ENCODE data around the gene GRHL3.

Gene GRHL3

GRCh38 chr1:24348196-24348595 lies 29.0 kb downstream of the GRHL3 start:
- H2BK15ac ChIP-seq (ENCODE audit: low read length), result no peak overlapping the region
- H2BK120ac ChIP-seq (ENCODE audit: low read depth, low read length), result no peak overlapping the region
- no peak overlapping the region for H2BK12ac ChIP-seq (ENCODE audit: low read length)
- H3K4me1 ChIP-seq (ENCODE audit: control insufficient read depth in 2 of 2, insufficient read depth in 1 of 2, low read depth in 1 of 2, low read length in 2 of 2), result peaks cover 0 to 3% of the 10 kb centered on the region in 2 donors
- no peak overlapping the region for H2AFZ ChIP-seq (ENCODE audit: low read length)
- no CpG with 5 or more reads among the region's 10 CpGs for WGBS, 2 donors (ENCODE audit: extremely low coverage in 2 of 2, insufficient read length in 2 of 2, insufficient replicate concordance in 1 of 2)
- no peak overlapping the region for H2BK5ac ChIP-seq (ENCODE audit: low read length)
- no peak overlapping the region for H4K8ac ChIP-seq (ENCODE audit: low read depth, low read length)
- H3K23ac ChIP-seq (ENCODE audit: low read depth, low read length, poor library complexity), result no peak overlapping the region
- H4K91ac ChIP-seq (ENCODE audit: low read depth, low read length, poor library complexity), result no peak overlapping the region
- H3K9me3 ChIP-seq (replicated peaks in 1 of 2; ENCODE audit: control insufficient read depth in 2 of 2, insufficient read depth in 1 of 2, low read depth in 1 of 2, low read length in 2 of 2), result no peaks in the 10 kb centered on the region
- H3K4me3 ChIP-seq (ENCODE audit: low read length in 2 of 2), result no peak overlapping the region
- no peak overlapping the region for H3K14ac ChIP-seq (ENCODE audit: low read length)
- DNase-seq (ENCODE audit: low spot score), result no peak
- H3K36me3 ChIP-seq (replicated peaks in 1 of 2; ENCODE audit: control insufficient read depth in 2 of 2, insufficient read depth in 2 of 2, low read length in 2 of 2), result no peaks in the 10 kb centered on the region
- peaks cover 0 to 7% (median 0%) of the 10 kb centered on the region in 3 experiments for H3K27me3 ChIP-seq (ENCODE audit: control insufficient read depth in 3 of 3, insufficient read depth in 3 of 3, low read depth in 1 of 3, low read length in 3 of 3)
- no peak overlapping the region for H3K4ac ChIP-seq (ENCODE audit: low read length)
- no peak overlapping the region for H3K4me2 ChIP-seq (ENCODE audit: insufficient read depth, low read length, poor library complexity, severe bottlenecking)
- no peaks in the 10 kb centered on the region for H3K79me1 ChIP-seq (ENCODE audit: low read depth, low read length)
- H2AK5ac ChIP-seq (ENCODE audit: low read depth, low read length), result no peak overlapping the region
- peak overlapping the region; percentile 2 for H3K18ac ChIP-seq (ENCODE audit: low read length)
- H3K9ac ChIP-seq (ENCODE audit: low read depth, low read length, poor library complexity), result no peak overlapping the region
- H3K27ac ChIP-seq (replicated peaks; ENCODE audit: low read length), result no peak overlapping the region

GRCh38 chr1:24349891-24350290 lies 30.7 kb downstream of the GRHL3 start:
- H3K27ac ChIP-seq (replicated peaks; ENCODE audit: low read length), result no peak overlapping the region
- DNase-seq (ENCODE audit: low spot score), result no peak
- no peak overlapping the region for H3K9ac ChIP-seq (ENCODE audit: low read depth, low read length, poor library complexity)
- no peak overlapping the region for H3K4me2 ChIP-seq (ENCODE audit: insufficient read depth, low read length, poor library complexity, severe bottlenecking)
- no peak overlapping the region for H3K18ac ChIP-seq (ENCODE audit: low read length)
- no peak overlapping the region for H2BK120ac ChIP-seq (ENCODE audit: low read depth, low read length)
- H2AK5ac ChIP-seq (ENCODE audit: low read depth, low read length), result no peak overlapping the region
- no peaks in the 10 kb centered on the region for H3K9me3 ChIP-seq (replicated peaks in 1 of 2; ENCODE audit: control insufficient read depth in 2 of 2, insufficient read depth in 1 of 2, low read depth in 1 of 2, low read length in 2 of 2)
- no peaks in the 10 kb centered on the region for H3K36me3 ChIP-seq (replicated peaks in 1 of 2; ENCODE audit: control insufficient read depth in 2 of 2, insufficient read depth in 2 of 2, low read length in 2 of 2)
- H3K23ac ChIP-seq (ENCODE audit: low read depth, low read length, poor library complexity), result no peak overlapping the region
- H2BK5ac ChIP-seq (ENCODE audit: low read length), result no peak overlapping the region
- H4K8ac ChIP-seq (ENCODE audit: low read depth, low read length), result no peak overlapping the region
- H4K91ac ChIP-seq (ENCODE audit: low read depth, low read length, poor library complexity), result no peak overlapping the region
- H3K79me1 ChIP-seq (ENCODE audit: low read depth, low read length), result no peaks in the 10 kb centered on the region
- no CpG with 5 or more reads among the region's 2 CpGs for WGBS, 2 donors (ENCODE audit: extremely low coverage in 2 of 2, insufficient read length in 2 of 2, insufficient replicate concordance in 1 of 2)
- H3K27me3 ChIP-seq (ENCODE audit: control insufficient read depth in 3 of 3, insufficient read depth in 3 of 3, low read depth in 1 of 3, low read length in 3 of 3), result peaks cover 0 to 7% (median 0%) of the 10 kb centered on the region in 3 experiments
- H3K4ac ChIP-seq (ENCODE audit: low read length), result no peak overlapping the region
- no peak overlapping the region for H2BK12ac ChIP-seq (ENCODE audit: low read length)
- H2BK15ac ChIP-seq (ENCODE audit: low read length), result no peak overlapping the region
- peaks cover 0 to 7% of the 10 kb centered on the region in 2 donors for H3K4me1 ChIP-seq (ENCODE audit: control insufficient read depth in 2 of 2, insufficient read depth in 1 of 2, low read depth in 1 of 2, low read length in 2 of 2)
- H3K4me3 ChIP-seq (ENCODE audit: low read length in 2 of 2), result no peak overlapping the region
- no peak overlapping the region for H2AFZ ChIP-seq (ENCODE audit: low read length)
- no peak overlapping the region for H3K14ac ChIP-seq (ENCODE audit: low read length)

GRCh38 chr1:24351247-24351646 lies 32.1 kb downstream of the GRHL3 start:
- Histone ChIP-seq H3K27me3 (ENCODE audit: control insufficient read depth in 3 of 3, insufficient read depth in 3 of 3, low read depth in 1 of 3, low read length in 3 of 3) (peaks cover 0 to 7% (median 0%) of the 10 kb centered on the region in 3 experiments), H2BK5ac (ENCODE audit: low read length) (no peak overlapping the region), H2AFZ (ENCODE audit: low read length) (no peak overlapping the region), H3K4me1 (ENCODE audit: control insufficient read depth in 2 of 2, insufficient read depth in 1 of 2, low read depth in 1 of 2, low read length in 2 of 2) (peaks cover 0 to 7% of the 10 kb centered on the region in 2 donors), H3K4me2 (ENCODE audit: insufficient read depth, low read length, poor library complexity, severe bottlenecking) (no peak overlapping the region), H2AK5ac (ENCODE audit: low read depth, low read length) (no peak overlapping the region), H3K27ac (replicated peaks; ENCODE audit: low read length) (no peak overlapping the region), H3K14ac (ENCODE audit: low read length) (no peak overlapping the region), H3K4me3 (ENCODE audit: low read length in 2 of 2) (no peak overlapping the region), H4K91ac (ENCODE audit: low read depth, low read length, poor library complexity) (no peak overlapping the region), H3K36me3 (replicated peaks in 1 of 2; ENCODE audit: control insufficient read depth in 2 of 2, insufficient read depth in 2 of 2, low read length in 2 of 2) (no peaks in the 10 kb centered on the region), H3K4ac (ENCODE audit: low read length) (no peak overlapping the region), H3K9me3 (replicated peaks in 1 of 2; ENCODE audit: control insufficient read depth in 2 of 2, insufficient read depth in 1 of 2, low read depth in 1 of 2, low read length in 2 of 2) (no peaks in the 10 kb centered on the region), H3K79me1 (ENCODE audit: low read depth, low read length) (no peaks in the 10 kb centered on the region), H2BK120ac (ENCODE audit: low read depth, low read length) (peak overlapping the region; percentile 35), H2BK12ac (ENCODE audit: low read length) (no peak overlapping the region), H3K9ac (ENCODE audit: low read depth, low read length, poor library complexity) (no peak overlapping the region), H3K18ac (ENCODE audit: low read length) (no peak overlapping the region), H3K23ac (ENCODE audit: low read depth, low read length, poor library complexity) (no peak overlapping the region), H2BK15ac (ENCODE audit: low read length) (no peak overlapping the region), H4K8ac (ENCODE audit: low read depth, low read length) (no peak overlapping the region)
- no CpG with 5 or more reads among the region's 4 CpGs for WGBS, 2 donors (ENCODE audit: extremely low coverage in 2 of 2, insufficient read length in 2 of 2, insufficient replicate concordance in 1 of 2)
- no peak for DNase-seq (ENCODE audit: low spot score)

- Histone ChIP-seq H4K91ac (ENCODE audit: low read depth, low read length, poor library complexity) (no peak overlapping the region), H3K4ac (ENCODE audit: low read length) (no peak overlapping the region), H3K4me3 (ENCODE audit: low read length in 2 of 2) (no peak overlapping the region), H3K14ac (ENCODE audit: low read length) (no peak overlapping the region), H3K27ac (replicated peaks; ENCODE audit: low read length) (no peak overlapping the region), H3K4me2 (ENCODE audit: insufficient read depth, low read length, poor library complexity, severe bottlenecking) (no peak overlapping the region), H3K18ac (ENCODE audit: low read length) (peak overlapping the region; percentile 30), H3K9ac (ENCODE audit: low read depth, low read length, poor library complexity) (no peak overlapping the region), H4K8ac (ENCODE audit: low read depth, low read length) (no peak overlapping the region), H2AFZ (ENCODE audit: low read length) (no peak overlapping the region), H3K36me3 (replicated peaks in 1 of 2; ENCODE audit: control insufficient read depth in 2 of 2, insufficient read depth in 2 of 2, low read length in 2 of 2) (peaks cover 0 to 2% of the 10 kb centered on the region in 2 donors), H2BK120ac (ENCODE audit: low read depth, low read length) (no peak overlapping the region), H2BK5ac (ENCODE audit: low read length) (no peak overlapping the region), H3K79me1 (ENCODE audit: low read depth, low read length) (no peaks in the 10 kb centered on the region), H2BK12ac (ENCODE audit: low read length) (no peak overlapping the region), H3K9me3 (replicated peaks in 1 of 2; ENCODE audit: control insufficient read depth in 2 of 2, insufficient read depth in 1 of 2, low read depth in 1 of 2, low read length in 2 of 2) (no peaks in the 10 kb centered on the region), H2AK5ac (ENCODE audit: low read depth, low read length) (no peak overlapping the region), H3K23ac (ENCODE audit: low read depth, low read length, poor library complexity) (no peak overlapping the region), H3K27me3 (ENCODE audit: control insufficient read depth in 3 of 3, insufficient read depth in 3 of 3, low read depth in 1 of 3, low read length in 3 of 3) (peaks cover 0 to 7% (median 0%) of the 10 kb centered on the region in 3 experiments), H3K4me1 (ENCODE audit: control insufficient read depth in 2 of 2, insufficient read depth in 1 of 2, low read depth in 1 of 2, low read length in 2 of 2) (peaks cover 0 to 7% of the 10 kb centered on the region in 2 donors), H2BK15ac (ENCODE audit: low read length) (no peak overlapping the region)
- WGBS, 2 donors (ENCODE audit: extremely low coverage in 2 of 2, insufficient read length in 2 of 2, insufficient replicate concordance in 1 of 2), result no CpG with 5 or more reads among the region's 7 CpGs
- no peak for DNase-seq (ENCODE audit: low spot score)
Observed at GRCh38 chr1:24351918-24352627, 32.9 kb downstream of the GRHL3 start.

All from neuronal stem cell (in vitro differentiated cells).